ENCODE results near the gene CARNS1. TPM values are rescaled to one million over a fixed set of nuclear protein-coding genes. Genes with fewer than 3 reads are reported as not detected.

CARNS1 gene
- total and polyA plus RNA-seq, 2 of the 13 experiments (the other 11 are each of a cell fraction or from before 2014, with no cell fraction given), result not detected

GRCh38 chr11:67463680-67464410, 48.4 kb downstream of the CARNS1 start (continued):
- no peak for TF ChIP-seq CREB3 (CRISPR knock-in tag; IDR thresholded peaks at IDR 0.05)
- peak; percentile 95; the same call in 1 of the 2 replicates for TF ChIP-seq ZC3H4 (CRISPR knock-in tag; IDR thresholded peaks at IDR 0.05; ENCODE audit: borderline replicate concordance)
- TF ChIP-seq ZNF546 (CRISPR knock-in tag; conservative IDR thresholded peaks at IDR 0.05), result no peak
- TF ChIP-seq NONO (IDR thresholded peaks at IDR 0.05), result no peak
- no peak for TF ChIP-seq NONO (CRISPR knock-in tag; conservative IDR thresholded peaks at IDR 0.05)
- TF ChIP-seq BRF2 (CRISPR knock-in tag; IDR thresholded peaks at IDR 0.05), result no peak
- no peak for TF ChIP-seq MEIS1 (CRISPR knock-in tag; IDR thresholded peaks at IDR 0.05; ENCODE audit: borderline replicate concordance)
- no peak for TF ChIP-seq NR2F1 (CRISPR knock-in tag; IDR thresholded peaks at IDR 0.05)
- TF ChIP-seq ZNF326 (CRISPR knock-in tag; IDR thresholded peaks at IDR 0.05; ENCODE audit: borderline replicate concordance), result no peak; the same call in 1 of the 2 replicates
- peak; percentile 56; the same call in 1 of the 2 replicates for TF ChIP-seq ARNT2 (CRISPR knock-in tag; IDR thresholded peaks at IDR 0.05; ENCODE audit: low read depth)
- no peak for TF ChIP-seq ZNF768 (CRISPR knock-in tag; IDR thresholded peaks at IDR 0.05)
- no peak; the same call in 1 of the 2 replicates for TF ChIP-seq ZNF563 (CRISPR knock-in tag; IDR thresholded peaks at IDR 0.05)
- no peak for TF ChIP-seq ZNF407 (CRISPR knock-in tag; IDR thresholded peaks at IDR 0.05; ENCODE audit: not compliant biosample characterization)
- TF ChIP-seq CENPX (CRISPR knock-in tag; IDR thresholded peaks at IDR 0.05), result no peak
- no peak for TF ChIP-seq ZMYM2 (CRISPR knock-in tag; IDR thresholded peaks at IDR 0.05)
- TF ChIP-seq KMT2B (CRISPR knock-in tag; IDR thresholded peaks at IDR 0.05), result no peak
